Activated T-cell treated with anti-CD3 and anti-CD28 coated beads, Interleukin-2, amount 50 U/mL, for 72 hours (primary cell): ENCODE measurements around the gene KCNMA1. TPM values are rescaled to one million over a fixed set of nuclear protein-coding genes. Genes with fewer than 3 reads are reported as not detected.
"Not testable (repeated sequence)": the region's sequence is repeated elsewhere in the genome, so short reads cannot be mapped to it uniquely, and the experiment has no call there.

Experiments
- ATAC-seq, 2 donors: fragments of 150-1000 bp; cut with Tn5 transposase; replicated peaks in 1 of 2; 2 replicates each; pipeline ENCODE4 v1.10.0; 2021; ENCODE audit warnings: moderate library complexity in 2 of 2, mild to moderate bottlenecking in 1 of 2
- DNase-seq, 2 donors: peaks; one replicate each; pipeline ENCODE4 v3.0.0; 2021 to 2022; ENCODE audit warnings: mixed read lengths in 1 of 2
- H3K27ac Mint-ChIP-seq: one replicate; pipeline ENCODE4 v1.8.0; 2022; ENCODE audit warnings: mild to moderate bottlenecking, moderate library complexity, mixed read lengths
- H3K27me3 Mint-ChIP-seq: one replicate; pipeline ENCODE4 v1.8.0; 2022; ENCODE audit warnings: low read depth, mixed read lengths
- H3K36me3 Mint-ChIP-seq, 2 donors: one replicate each; pipeline ENCODE4 v1.8.0; 2022; ENCODE audit warnings: mixed read lengths in 2 of 2, mild to moderate bottlenecking in 1 of 2; ENCODE audit not compliant: insufficient read depth in 2 of 2
- H3K4me1 Mint-ChIP-seq: one replicate; pipeline ENCODE4 v1.8.0; 2022; ENCODE audit warnings: low read depth, mixed read lengths
- H3K4me3 Mint-ChIP-seq, 2 donors: one replicate each; pipeline ENCODE4 v1.8.0; 2022; ENCODE audit warnings: mild to moderate bottlenecking in 2 of 2, mixed read lengths in 2 of 2, moderate library complexity in 2 of 2
- H3K9me3 Mint-ChIP-seq, 2 donors: one replicate each; pipeline ENCODE4 v1.8.0; 2022; ENCODE audit warnings: mixed read lengths in 2 of 2
- total RNA-seq, 2 donors: library from RNA; stranded (reverse); gene quantifications; one replicate each; pipeline ENCODE4 v1.2.3, GENCODE V29; 2022

KCNMA1 gene
- total RNA-seq, 2 donors from 2014 or later = 0.55 to 1.0 TPM

- no peak for DNase-seq
- H3K36me3 Mint-ChIP-seq = no peaks in the 10 kb centered on the region
- H3K4me1 Mint-ChIP-seq = no peaks in the 10 kb centered on the region
- no peaks in the 10 kb centered on the region for H3K9me3 Mint-ChIP-seq
- H3K27ac Mint-ChIP-seq = no peak overlapping the region
- no peak overlapping the region for H3K4me3 Mint-ChIP-seq
- no peak for ATAC-seq
- H3K27me3 Mint-ChIP-seq = no peaks in the 10 kb centered on the region
Measured at GRCh38 chr10:77576007-77576367, 61.6 kb downstream of the KCNMA1 start.

- no peak overlapping the region for H3K27ac Mint-ChIP-seq
- no peaks in the 10 kb centered on the region for H3K36me3 Mint-ChIP-seq
- no peaks in the 10 kb centered on the region for H3K9me3 Mint-ChIP-seq
- ATAC-seq (no peak), DNase-seq (no peak)
- no peaks in the 10 kb centered on the region for H3K4me1 Mint-ChIP-seq
- no peak overlapping the region for H3K4me3 Mint-ChIP-seq
- no peaks in the 10 kb centered on the region for H3K27me3 Mint-ChIP-seq
Measured at GRCh38 chr10:77575271-77576006, 62.2 kb downstream of the KCNMA1 start.

- no peak for ATAC-seq
- H3K4me1 Mint-ChIP-seq = no peaks in the 10 kb centered on the region
- H3K9me3 Mint-ChIP-seq = no peaks in the 10 kb centered on the region
- H3K4me3 Mint-ChIP-seq = no peak overlapping the region
- no peaks in the 10 kb centered on the region for H3K27me3 Mint-ChIP-seq
- no peak for DNase-seq
- no peaks in the 10 kb centered on the region for H3K36me3 Mint-ChIP-seq
- no peak overlapping the region for H3K27ac Mint-ChIP-seq
Measured at GRCh38 chr10:77574438-77574837, 63.2 kb downstream of the KCNMA1 start.

GRCh38 chr10:77572520-77572919, 65.1 kb downstream of the KCNMA1 start:
- H3K27me3 Mint-ChIP-seq, H3K27ac Mint-ChIP-seq, ATAC-seq, H3K4me1 Mint-ChIP-seq, DNase-seq, H3K4me3 Mint-ChIP-seq, H3K9me3 Mint-ChIP-seq, H3K36me3 Mint-ChIP-seq: not testable (repeated sequence)

GRCh38 chr10:77571490-77571889, 66.1 kb downstream of the KCNMA1 start:
- Mint-ChIP-seq H3K27me3 (no peaks in the 10 kb centered on the region), H3K4me3 (no peak overlapping the region), H3K4me1 (no peaks in the 10 kb centered on the region), H3K9me3 (no peaks in the 10 kb centered on the region), H3K36me3 (no peaks in the 10 kb centered on the region), H3K27ac (no peak overlapping the region)
- ATAC-seq = no peak
- no peak for DNase-seq

- no peak overlapping the region for H3K4me3 Mint-ChIP-seq
- H3K27me3 Mint-ChIP-seq = peaks cover 30% of the 10 kb centered on the region
- H3K36me3 Mint-ChIP-seq = peaks cover 0 to 1% of the 10 kb centered on the region in 2 donors
- no peaks in the 10 kb centered on the region for H3K4me1 Mint-ChIP-seq
- DNase-seq = no peak
- H3K27ac Mint-ChIP-seq = no peak overlapping the region
- ATAC-seq = no peak
- no peaks in the 10 kb centered on the region for H3K9me3 Mint-ChIP-seq
Measured at GRCh38 chr10:77566914-77567566, 70.6 kb downstream of the KCNMA1 start.

- no peak for DNase-seq
- no peaks in the 10 kb centered on the region for H3K4me1 Mint-ChIP-seq
- no peak overlapping the region for H3K27ac Mint-ChIP-seq
- no peaks in the 10 kb centered on the region for H3K9me3 Mint-ChIP-seq
- H3K36me3 Mint-ChIP-seq = peaks cover 0 to 1% of the 10 kb centered on the region in 2 donors
- ATAC-seq = no peak
- no peak overlapping the region for H3K4me3 Mint-ChIP-seq
- H3K27me3 Mint-ChIP-seq = peaks cover 30% of the 10 kb centered on the region
Measured at GRCh38 chr10:77566236-77566635, 71.4 kb downstream of the KCNMA1 start.

- Mint-ChIP-seq H3K4me1 (no peaks in the 10 kb centered on the region), H3K27me3 (peaks cover 30% of the 10 kb centered on the region)
Measured at GRCh38 chr10:77565590-77566023, 72.0 kb downstream of the KCNMA1 start.

GRCh38 chr10:77564731-77565589, 72.6 kb downstream of the KCNMA1 start:
- DNase-seq (no peak), ATAC-seq (no peak)
- peaks cover 0 to 1% of the 10 kb centered on the region in 2 donors for H3K36me3 Mint-ChIP-seq
- H3K27me3 Mint-ChIP-seq = peaks cover 30% of the 10 kb centered on the region
- H3K4me3 Mint-ChIP-seq = no peak overlapping the region
- H3K27ac Mint-ChIP-seq = no peak overlapping the region
- H3K4me1 Mint-ChIP-seq = no peaks in the 10 kb centered on the region
- no peaks in the 10 kb centered on the region for H3K9me3 Mint-ChIP-seq

More at GRCh38 chr10:77565590-77566023, 72.0 kb downstream of the KCNMA1 start:
- Mint-ChIP-seq H3K4me3 (no peak overlapping the region), H3K9me3 (no peaks in the 10 kb centered on the region), H3K36me3 (peaks cover 0 to 1% of the 10 kb centered on the region in 2 donors), H3K27ac (no peak overlapping the region)
- no peak for DNase-seq
- no peak for ATAC-seq

GRCh38 chr10:77563638-77564270, 73.9 kb downstream of the KCNMA1 start:
- Mint-ChIP-seq H3K4me1 (no peaks in the 10 kb centered on the region), H3K4me3 (no peak overlapping the region), H3K27ac (no peak overlapping the region), H3K36me3 (peaks cover 0 to 1% of the 10 kb centered on the region in 2 donors), H3K9me3 (no peaks in the 10 kb centered on the region), H3K27me3 (peaks cover 30% of the 10 kb centered on the region)
- ATAC-seq (no peak), DNase-seq (no peak)

GRCh38 chr10:77562742-77563141, 74.9 kb downstream of the KCNMA1 start:
- H3K4me3 Mint-ChIP-seq = no peak overlapping the region
- H3K27ac Mint-ChIP-seq = no peak overlapping the region
- no peak for DNase-seq
- H3K36me3 Mint-ChIP-seq = peaks cover 0 to 1% of the 10 kb centered on the region in 2 donors
- H3K9me3 Mint-ChIP-seq = no peaks in the 10 kb centered on the region
- no peak for ATAC-seq
- peaks cover 30% of the 10 kb centered on the region for H3K27me3 Mint-ChIP-seq
- H3K4me1 Mint-ChIP-seq = no peaks in the 10 kb centered on the region

GRCh38 chr10:77561991-77562390, 75.6 kb downstream of the KCNMA1 start:
- H3K4me3 Mint-ChIP-seq = no peak overlapping the region
- H3K9me3 Mint-ChIP-seq = no peaks in the 10 kb centered on the region
- no peaks in the 10 kb centered on the region for H3K4me1 Mint-ChIP-seq
- H3K27ac Mint-ChIP-seq = no peak overlapping the region
- no peak for ATAC-seq
- peaks cover 0 to 1% of the 10 kb centered on the region in 2 donors for H3K36me3 Mint-ChIP-seq
- peaks cover 30% of the 10 kb centered on the region for H3K27me3 Mint-ChIP-seq
- DNase-seq = no peak

- DNase-seq = no peak
- Mint-ChIP-seq H3K4me1 (no peaks in the 10 kb centered on the region), H3K4me3 (no peak overlapping the region), H3K27ac (no peak overlapping the region), H3K36me3 (peaks cover 0 to 1% of the 10 kb centered on the region in 2 donors), H3K27me3 (peaks cover 25% of the 10 kb centered on the region), H3K9me3 (no peaks in the 10 kb centered on the region)
- ATAC-seq = no peak
Measured at GRCh38 chr10:77560471-77560870, 77.1 kb downstream of the KCNMA1 start.
